GM12864 (cell line): ENCODE results near the gene SEMA3E.

Experiments used
- DNase-seq: peaks from one replicate; pipeline ENCODE4 v3.0.0-alpha.2; 2011; ENCODE audit warnings: low read depth
- H3K4me3 ChIP-seq: 2 replicates; pipeline ENCODE4 v1.5.1; 2011; ENCODE audit warnings: mild to moderate bottlenecking, low read depth, low read length, control low read depth
- CTCF ChIP-seq: IDR thresholded peaks from 2 replicates; pipeline ENCODE4 v1.5.1; 2011; ENCODE audit warnings: low read depth, mild to moderate bottlenecking, moderate library complexity, low read length, control low read depth, inconsistent platforms; ENCODE audit errors: missing control alignments

SEMA3E gene

DNA sequence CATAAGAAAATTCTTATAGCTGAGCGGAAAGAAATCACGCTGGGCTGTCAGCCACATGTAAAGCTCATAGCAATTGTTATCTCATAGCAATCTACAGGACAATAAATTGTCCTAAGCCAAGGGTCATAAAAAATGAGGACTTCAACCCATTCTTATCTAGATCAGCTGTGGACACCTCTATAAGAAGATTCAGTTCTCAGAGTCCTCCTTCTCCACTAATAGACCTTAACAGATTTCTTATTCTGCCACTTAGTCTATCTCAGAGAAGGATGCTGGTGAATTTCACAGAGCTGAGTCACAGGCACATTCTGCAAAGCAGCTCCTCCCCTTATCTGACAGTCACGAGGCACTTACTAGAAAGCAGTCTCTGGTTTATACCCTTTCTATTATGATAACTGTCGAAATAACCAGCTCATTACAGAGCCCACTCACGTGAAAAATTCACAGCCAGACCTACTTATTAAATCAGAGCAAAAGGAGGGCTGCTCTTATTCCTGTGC lies 300.9 kb downstream of the SEMA3E start:
- TF ChIP-seq CTCF = no peak
- no peak for DNase-seq

GRCh38 chr7:83339907-83340306 lies 309.0 kb downstream of the SEMA3E start:
- H3K4me3 ChIP-seq = no peak overlapping the region
- no peak for DNase-seq
- no peak for TF ChIP-seq CTCF

More for the DNA sequence above, 300.9 kb downstream of the SEMA3E start:
- no peak overlapping the region for H3K4me3 ChIP-seq

DNA sequence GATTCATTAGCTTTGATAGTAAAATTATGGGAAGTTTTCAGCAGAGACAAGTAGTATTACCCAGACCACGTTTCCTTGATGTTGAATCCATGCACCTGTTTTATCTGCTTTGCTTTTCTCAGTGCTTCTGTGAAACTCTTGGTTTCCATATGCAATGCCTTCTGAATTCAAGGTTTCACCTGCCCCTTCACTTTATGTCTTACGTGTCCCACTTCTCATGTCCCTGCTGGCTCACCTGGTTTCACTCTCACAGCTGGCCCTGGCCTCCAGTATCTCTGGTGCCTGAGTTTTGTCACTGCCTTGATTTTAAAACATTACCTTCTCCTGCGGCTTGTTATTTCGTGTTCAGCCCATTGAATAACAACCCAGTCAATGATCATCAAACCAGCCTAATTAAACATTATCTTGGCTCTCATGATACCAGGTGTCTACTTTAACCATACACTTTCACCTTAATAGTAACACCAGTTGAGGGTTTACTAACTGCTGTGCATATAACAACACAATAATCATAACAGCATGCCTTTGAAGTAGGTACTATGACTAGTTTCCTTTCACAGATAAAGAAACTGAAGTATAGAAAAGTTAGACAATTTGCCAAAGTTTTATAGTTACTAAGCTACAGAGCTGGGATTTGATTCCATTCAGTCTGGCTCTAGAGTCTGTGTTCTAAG lies 310.5 kb downstream of the SEMA3E start:
- DNase-seq = no peak
- no peak for TF ChIP-seq CTCF
- H3K4me3 ChIP-seq = no peak overlapping the region

DNA sequence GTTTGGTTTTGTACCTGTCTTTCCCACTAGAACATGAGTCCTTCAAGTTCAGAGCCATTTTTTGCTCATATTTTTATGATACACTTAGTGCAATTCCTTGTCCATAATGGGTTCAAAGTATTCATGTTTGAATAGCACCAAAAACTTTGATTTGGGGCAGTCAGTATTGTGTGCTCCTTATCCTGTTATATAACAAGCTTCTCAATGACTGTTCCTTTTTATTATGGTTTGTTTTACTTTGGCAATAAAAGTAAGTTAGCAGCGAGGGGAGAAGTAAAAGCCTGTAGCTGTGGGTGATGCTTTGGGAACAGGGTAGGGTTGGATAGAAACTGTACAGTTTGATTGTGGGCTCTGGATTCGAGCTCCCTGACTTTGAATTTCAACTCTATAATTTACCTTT lies 311.9 kb downstream of the SEMA3E start:
- no peak overlapping the region for H3K4me3 ChIP-seq
- no peak for DNase-seq
- TF ChIP-seq CTCF = no peak

DNA sequence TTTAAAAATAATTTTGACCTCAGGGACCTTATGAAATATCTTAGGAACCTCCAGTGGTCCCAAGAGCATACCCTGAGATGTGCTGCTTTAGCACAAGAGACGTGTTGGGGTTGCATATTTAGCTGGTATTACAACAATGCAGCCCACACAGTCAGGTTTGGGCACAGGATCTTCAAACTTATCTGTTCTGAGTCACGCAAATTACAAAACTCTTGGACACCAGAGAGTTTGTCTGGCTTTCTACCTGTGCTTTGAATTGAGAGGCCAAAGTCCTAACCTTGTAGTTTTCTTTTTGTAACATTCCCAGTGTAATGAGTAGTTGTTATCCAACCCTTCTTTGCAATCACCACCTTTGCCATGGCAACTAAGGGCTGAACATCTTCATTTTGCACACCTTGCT lies 322.7 kb downstream of the SEMA3E start:
- H3K4me3 ChIP-seq = no peak overlapping the region
- DNase-seq = no peak
- no peak for TF ChIP-seq CTCF

- no peak for TF ChIP-seq CTCF
- H3K4me3 ChIP-seq = no peak overlapping the region
- no peak for DNase-seq
Observed at GRCh38 chr7:83325083-83325482, 323.9 kb downstream of the SEMA3E start.

GRCh38 chr7:83324596-83324995 lies 324.3 kb downstream of the SEMA3E start:
- H3K4me3 ChIP-seq = no peak overlapping the region
- TF ChIP-seq CTCF = no peak
- DNase-seq = no peak
